GM19035 (cell line): ENCODE data around the gene LCE1C.

Source experiments
- ATAC-seq: cut with Tn5 transposase; IDR thresholded peaks from one replicate; pipeline ENCODE4 v1.9.1; 2021; ENCODE audit not compliant: unreplicated experiment

Gene LCE1C

DNA sequence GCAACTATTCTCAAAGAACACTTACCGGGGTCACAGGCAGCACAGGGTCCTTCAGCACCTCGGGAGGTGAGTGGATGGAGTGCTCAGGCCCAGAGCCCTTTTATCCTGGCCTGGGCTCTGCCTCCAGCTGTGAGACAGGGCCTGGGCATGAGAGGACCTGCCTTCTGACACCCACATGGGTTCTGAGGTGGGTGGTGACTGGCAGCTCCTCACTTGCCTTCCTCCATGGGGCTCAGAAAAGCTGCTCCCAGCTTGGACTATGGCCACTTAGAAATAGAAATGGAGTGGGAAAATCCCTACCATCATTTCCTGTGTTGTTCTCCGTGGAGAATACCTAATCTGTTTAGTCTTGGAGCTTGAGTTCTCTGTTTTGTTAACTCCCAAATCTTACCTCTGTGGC lies at the start of gene LCE1C:
Gene LCE1C, minus strand, starts transcription at position 76 of the 400 bp plus-strand sequence. CDS start 1,173 bp downstream, outside the sequence.
- ATAC-seq: no peak

DNA sequence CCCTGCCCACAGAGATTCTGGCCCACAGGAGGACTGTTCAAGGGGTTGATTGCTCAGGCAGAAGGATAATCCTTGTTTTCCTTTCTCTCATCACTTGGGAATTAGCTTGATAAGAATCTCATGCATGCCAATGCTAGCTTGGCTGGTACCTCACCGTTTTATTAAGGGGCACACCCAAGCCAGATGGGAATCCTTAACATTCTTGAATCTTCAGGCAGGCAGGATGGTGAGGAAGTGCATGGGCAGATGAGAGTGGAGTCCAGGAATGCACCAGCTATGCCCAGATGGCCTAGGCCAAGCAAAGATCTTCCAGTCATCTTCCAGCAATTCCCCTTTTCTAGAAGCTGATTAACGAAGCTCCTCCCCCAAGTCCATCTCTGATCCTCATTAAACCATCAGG lies 49.2 kb upstream of the LCE1C start:
- ATAC-seq: no peak

GRCh38 chr1:152842556-152842955 lies 36.1 kb upstream of the LCE1C start, which contains the start of gene LCE6A:
TSS of gene LCE6A (plus strand) at chr1:152842856. CDS start at chr1:152843521, 665 bp downstream.
- ATAC-seq: no peak

GRCh38 chr1:152836870-152837269 lies 30.4 kb upstream of the LCE1C start:
- ATAC-seq: no peak

- no peak for ATAC-seq
Observed at GRCh38 chr1:152827173-152827572, 20.7 kb upstream of the LCE1C start, which contains the start of gene LCE1A. TSS of gene LCE1A (plus strand) at chr1:152827473. CDS start at chr1:152827473, 0 bp downstream.

- no peak for ATAC-seq
Observed at GRCh38 chr1:152824964-152825363, 18.5 kb upstream of the LCE1C start.

DNA sequence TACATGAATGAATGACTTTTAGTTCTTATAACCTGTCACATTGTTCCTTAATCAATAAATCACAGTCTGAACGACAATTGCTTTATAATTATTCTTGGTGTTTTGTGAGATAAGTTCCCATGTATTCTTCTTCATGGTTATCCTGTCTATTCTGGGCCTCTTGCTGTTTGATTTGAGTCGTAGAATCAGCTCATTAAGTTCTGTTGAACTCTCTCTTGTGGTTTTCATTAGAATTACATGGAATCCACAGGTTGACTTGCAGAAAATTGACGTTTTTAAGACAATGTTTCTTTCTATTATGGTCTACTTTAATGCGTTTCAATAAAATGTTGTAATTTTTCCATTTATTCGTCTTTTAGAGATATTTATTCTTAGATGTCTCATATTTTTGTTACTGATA lies 16.8 kb upstream of the LCE1C start:
- no peak for ATAC-seq

GRCh38 chr1:152817309-152817708 lies 10.9 kb upstream of the LCE1C start:
- no peak for ATAC-seq

- ATAC-seq: no peak
Observed at GRCh38 chr1:152811671-152812070, 5.2 kb upstream of the LCE1C start, which contains the start of gene LCE1B. TSS of gene LCE1B (plus strand) at chr1:152811971. CDS start at chr1:152812447, 476 bp downstream.

- no peak for ATAC-seq
Observed at GRCh38 chr1:152811050-152811449, 4.6 kb upstream of the LCE1C start.

- no peak for ATAC-seq
Observed at GRCh38 chr1:152801333-152801732, 5.1 kb downstream of the LCE1C start.

DNA sequence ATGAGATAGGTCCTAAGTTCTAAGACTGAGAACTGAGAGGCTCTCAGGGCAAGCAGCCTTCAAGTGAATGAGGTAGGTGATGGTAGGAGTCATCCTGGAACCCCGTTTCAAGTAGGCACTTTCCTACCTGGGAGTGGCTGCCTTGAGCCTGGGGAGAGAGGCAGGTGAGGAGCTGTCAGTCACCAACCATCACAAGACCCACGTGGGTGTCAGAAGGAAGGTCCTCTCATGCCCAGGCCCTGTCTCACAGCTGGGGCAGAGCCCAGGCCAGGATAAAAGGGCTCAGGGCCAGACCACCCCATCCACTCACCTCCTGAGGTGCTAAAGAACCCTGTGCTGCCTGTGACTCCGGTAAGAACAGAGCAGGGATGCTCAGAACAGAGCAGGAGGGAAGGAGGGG lies 10.0 kb downstream of the LCE1C start, which contains the start of gene LCE1D:
Gene LCE1D, plus strand, starts transcription at position 301 of the 400 bp plus-strand sequence. CDS start 1,074 bp downstream, outside the sequence.
- ATAC-seq: no peak

GRCh38 chr1:152795686-152796085 lies 10.8 kb downstream of the LCE1C start:
- no peak for ATAC-seq

DNA sequence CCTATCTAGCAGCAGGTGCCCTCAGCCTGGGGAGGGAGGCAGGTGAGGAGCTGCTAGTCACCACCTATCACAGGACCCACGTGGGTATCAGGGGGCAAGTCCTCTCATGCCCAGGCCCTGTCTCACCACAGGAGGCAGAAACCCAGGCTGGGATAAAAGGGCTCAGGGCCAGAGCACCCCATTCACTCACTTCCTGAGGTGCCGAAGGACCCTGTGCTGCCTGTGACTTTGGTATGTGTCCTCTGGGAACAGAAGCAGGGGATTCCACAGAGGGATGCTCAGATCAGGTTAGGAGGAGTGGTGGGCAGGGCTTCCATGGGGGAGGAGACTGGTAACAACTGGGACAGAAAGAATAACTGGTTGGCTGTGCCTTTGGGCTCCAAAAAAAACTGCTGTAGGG lies 20.4 kb downstream of the LCE1C start, which contains the start of gene LCE1E:
Gene LCE1E, plus strand, starts transcription at position 181 of the 400 bp plus-strand sequence. CDS start 1,043 bp downstream, outside the sequence.
- ATAC-seq: no peak

- ATAC-seq: no peak
Observed at GRCh38 chr1:152783095-152783494, 23.4 kb downstream of the LCE1C start.

GRCh38 chr1:152777510-152778137 lies 28.8 kb downstream of the LCE1C start:
- no peak for ATAC-seq

- no peak for ATAC-seq
Observed at GRCh38 chr1:152776361-152776760, 30.1 kb downstream of the LCE1C start.

- ATAC-seq: no peak
Observed at GRCh38 chr1:152774875-152775274, 31.6 kb downstream of the LCE1C start, which contains the start of gene LCE1F. TSS of gene LCE1F (plus strand) at chr1:152775140. CDS start at chr1:152776372, 1,232 bp downstream.

DNA sequence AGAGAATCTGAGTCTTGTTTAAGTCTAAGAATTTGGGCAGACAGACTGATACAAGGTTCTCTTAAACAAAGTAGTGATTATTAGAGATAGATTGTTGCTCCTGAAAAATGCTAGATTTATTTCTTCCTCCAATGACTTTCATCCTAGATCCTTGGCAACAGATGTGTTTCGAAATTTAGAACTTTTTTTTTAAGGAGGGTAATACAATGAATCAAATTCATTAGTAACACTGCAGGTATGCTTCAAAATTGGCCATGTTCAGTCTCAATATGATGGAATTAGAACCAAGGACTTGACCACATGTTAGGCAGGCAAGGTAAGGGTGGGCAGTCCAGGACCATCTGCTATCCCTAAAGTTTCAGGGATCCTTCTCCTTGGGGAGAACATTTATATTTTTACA lies 36.0 kb downstream of the LCE1C start:
- ATAC-seq: no peak

DNA sequence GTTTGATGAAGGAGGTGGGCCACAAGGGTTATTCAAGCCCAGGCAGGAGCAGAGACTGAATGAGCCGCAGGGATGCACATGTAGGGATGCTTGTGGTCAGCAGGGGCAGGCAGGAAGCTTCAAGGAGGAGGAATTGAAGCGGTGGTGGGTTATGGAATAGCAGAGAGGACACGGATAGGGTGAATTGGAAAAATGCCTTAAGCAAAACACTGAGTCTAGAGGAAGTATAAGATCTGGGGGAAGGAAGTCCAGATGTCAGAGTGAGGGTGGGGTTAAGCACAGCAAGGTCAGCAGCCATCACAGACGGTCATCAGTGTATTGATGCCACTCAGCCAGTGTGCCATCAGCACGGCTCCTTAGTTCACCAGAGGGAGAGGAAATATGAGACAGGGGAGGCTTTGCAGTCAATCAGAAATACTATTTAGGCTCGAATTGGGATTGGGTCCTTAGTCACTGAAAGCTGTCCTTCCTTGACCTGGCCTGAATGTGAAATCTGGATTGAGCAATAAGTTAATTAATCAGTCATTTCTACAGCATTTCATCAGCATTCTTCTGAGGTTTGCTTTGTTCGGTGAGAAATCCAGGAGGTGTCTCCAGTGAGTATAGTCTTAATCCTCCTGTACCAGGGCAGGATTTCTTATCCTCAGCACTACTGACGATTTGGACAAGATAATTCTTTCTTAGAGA lies 37.5 kb downstream of the LCE1C start:
- ATAC-seq: no peak

DNA sequence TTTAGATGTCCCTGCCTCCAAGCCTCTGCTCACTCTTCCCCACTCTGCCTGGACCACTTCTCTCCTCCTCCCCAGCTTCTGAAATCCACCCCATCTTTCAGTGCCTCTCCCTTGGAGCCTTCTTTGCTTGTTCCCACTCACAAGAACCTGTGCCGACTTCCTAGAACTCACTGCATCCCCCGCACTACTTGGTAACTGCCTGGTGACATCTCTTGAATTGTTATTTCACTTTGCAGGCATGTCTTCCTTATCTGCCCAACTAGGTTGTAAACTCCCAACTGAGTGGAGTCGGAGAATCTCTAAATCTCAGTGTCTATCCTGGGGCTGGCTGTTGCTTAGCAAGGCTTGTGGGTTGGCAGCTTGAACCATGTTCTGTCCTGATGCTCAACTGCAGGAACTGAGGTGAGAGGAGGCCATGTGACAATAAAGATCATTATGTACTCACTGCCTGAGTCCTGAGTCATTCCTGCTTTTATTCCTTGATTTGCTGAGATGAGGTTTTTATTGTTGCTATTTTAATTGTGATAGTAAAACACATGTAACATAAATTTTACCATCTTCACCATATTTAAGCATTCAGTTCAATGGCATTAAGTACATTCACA lies 44.7 kb downstream of the LCE1C start:
- no peak for ATAC-seq
